SK-N-SH (cell line): Measurements from ENCODE around the gene CPT1B. TPM values are rescaled to one million over a fixed set of nuclear protein-coding genes. Genes with fewer than 3 reads are reported as not detected.

ENCODE experiments used
- CTCF ChIA-PET: fragments of 300-600, 350-600 bp; formaldehyde crosslinking; extraction: SDS; loops from one replicate; lab custom pipeline; 2021; lab: Yijun Ruan, JAX
- POLR2A ChIA-PET: fragments of 350-600 bp; sonication (Branson Sonifier 250); formaldehyde crosslinking; extraction: SDS; loops from one replicate; lab custom pipeline; 2020; ENCODE audit warnings: antibody characterized with exemption, inconsistent platforms; lab: Yijun Ruan, JAX
- DNase-seq: peaks from one replicate; pipeline ENCODE4 v3.0.0; 2012
- H2AFZ ChIP-seq: fragments of 200-600 bp; sonication (generic); 2 replicates; pipeline ENCODE4 v1.8.1; 2016; ENCODE audit warnings: antibody characterized with exemption, mild to moderate bottlenecking, low read depth
- H3F3A ChIP-seq: fragments of 200-600 bp; sonication (generic); replicated peaks from 2 replicates; pipeline ENCODE3; 2016; ENCODE audit warnings: antibody characterized with exemption, mild to moderate bottlenecking; ENCODE audit not compliant: insufficient read depth
- H3K27ac ChIP-seq, 2 experiments: fragments of 200-500 bp in 1 of 2; fragments of 200-600 bp in 1 of 2; sonication (Bioruptor generic) in 1 of 2; sonication (generic), shearing (Covaris generic) in 1 of 2; 2 replicates each; pipeline versions ENCODE4 v1.5.1 to v1.6.1; 2014 to 2016; ENCODE audit warnings: low read depth in 2 of 2, inconsistent platforms in 1 of 2, low read length in 1 of 2, mild to moderate bottlenecking in 1 of 2, mixed read lengths in 1 of 2
- H3K27me3 ChIP-seq: fragments of 200-600 bp; sonication (generic), shearing (Covaris generic); 2 replicates; pipeline ENCODE4 v1.6.1; 2016; ENCODE audit warnings: mixed run types; ENCODE audit not compliant: insufficient read depth
- H3K36me3 ChIP-seq, 2 experiments: fragments of 200-500 bp in 1 of 2; fragments of 200-600 bp in 1 of 2; sonication (Bioruptor generic) in 1 of 2; sonication (generic) in 1 of 2; replicated peaks in 1 of 2; 2 replicates each; pipeline versions ENCODE3 to v1.5.1; 2014 to 2016; ENCODE audit warnings: low read length in 1 of 2, mild to moderate bottlenecking in 1 of 2; ENCODE audit not compliant: insufficient read depth in 2 of 2, control insufficient read depth in 1 of 2
- H3K4me1 ChIP-seq, 2 experiments: fragments of 200-500 bp in 1 of 2; fragments of 200-600 bp in 1 of 2; sonication (Bioruptor generic) in 1 of 2; sonication (generic), shearing (Covaris generic) in 1 of 2; 2 replicates each; pipeline versions ENCODE4 v1.5.1 to v1.6.1; 2014 to 2016; ENCODE audit warnings: low read depth in 1 of 2, low read length in 1 of 2, mixed run types in 1 of 2; ENCODE audit not compliant: insufficient read depth in 2 of 2, control insufficient read depth in 1 of 2
- H3K4me2 ChIP-seq: fragments of 200-600 bp; sonication (generic), shearing (Covaris generic); 2 replicates; pipeline ENCODE4 v1.6.1; 2017; ENCODE audit warnings: mixed run types
- H3K4me3 ChIP-seq, 2 experiments: fragments of 200-500 bp in 1 of 2; fragments of 200-600 bp in 1 of 2; sonication (Bioruptor generic) in 1 of 2; sonication (generic), shearing (Covaris generic) in 1 of 2; 2 replicates each; pipeline versions ENCODE4 v1.5.1 to v1.8.1; 2014 to 2016; ENCODE audit warnings: low read depth in 2 of 2, inconsistent platforms in 1 of 2, low read length in 1 of 2, mild to moderate bottlenecking in 1 of 2, mixed read lengths in 1 of 2, moderate library complexity in 1 of 2
- H3K79me2 ChIP-seq: fragments of 200-600 bp; sonication (generic); 2 replicates; pipeline ENCODE4 v1.8.1; 2017; ENCODE audit warnings: mild to moderate bottlenecking; ENCODE audit not compliant: insufficient read depth
- H3K9ac ChIP-seq: fragments of 200-600 bp; sonication (generic); 2 replicates; pipeline ENCODE4 v1.6.1; 2017; ENCODE audit warnings: mixed run types
- H3K9me2 ChIP-seq: fragments of 200-600 bp; sonication (generic); 2 replicates; pipeline ENCODE4 v1.6.1; 2017; ENCODE audit warnings: mixed run types
- H3K9me3 ChIP-seq: fragments of 200-600 bp; sonication (generic); 2 replicates; pipeline ENCODE4 v1.6.1; 2017; ENCODE audit warnings: mixed run types, mild to moderate bottlenecking, moderate library complexity
- H4K20me1 ChIP-seq: fragments of 200-600 bp; sonication (generic); 2 replicates; pipeline ENCODE4 v1.6.1; 2017; ENCODE audit warnings: mild to moderate bottlenecking, mixed run types; ENCODE audit not compliant: insufficient read depth
- ELF1 ChIP-seq: IDR thresholded peaks from 2 replicates; pipeline ENCODE4 v1.4.0; 2012
- EZH2phosphoT487 ChIP-seq: fragments of 200-600 bp; sonication (generic); IDR thresholded peaks from 2 replicates; pipeline ENCODE4 v1.6.1; 2017; ENCODE audit warnings: low read depth, mixed run types, mild to moderate bottlenecking, antibody characterized with exemption, moderate library complexity, borderline replicate concordance
- NRF1 ChIP-seq: IDR thresholded peaks from 2 replicates; pipeline ENCODE4 v1.6.1; 2012; ENCODE audit warnings: low read depth, mild to moderate bottlenecking, low read length
- SIN3A ChIP-seq: IDR thresholded peaks from 2 replicates; pipeline ENCODE4 v1.6.1; 2012; ENCODE audit warnings: low read depth, mild to moderate bottlenecking, low read length, moderate library complexity, borderline replicate concordance
- YY1 ChIP-seq: IDR thresholded peaks from 2 replicates; pipeline ENCODE4 v1.4.0; 2012; ENCODE audit warnings: low read depth, mild to moderate bottlenecking
- WGBS: methylation state at CpG from one replicate; pipeline ENCODE4 v1.1.6; 2017; ENCODE audit warnings: low lambda C conversion rate; 5-methylcytosine and 5-hydroxymethylcytosine counted together
- polyA plus RNA-seq, 3 experiments: library from polyadenylated mRNA; depleted of rRNA; stranded (reverse); fragments of >200 nt; gene quantifications; 2 replicates each; pipeline ENCODE4 v1.2.3, GENCODE V29; 2012
- TF ChIP-seq, protein P1 (sequence below): fragments of 200-600 bp; sonication (generic); IDR thresholded peaks from 2 replicates; pipeline ENCODE4 v1.6.1; 2017; ENCODE audit warnings: antibody characterized with exemption, mild to moderate bottlenecking, moderate library complexity
- TF ChIP-seq, protein P2 (sequence below): IDR thresholded peaks from 2 replicates; pipeline ENCODE4; 2012
- TF ChIP-seq, protein P3 (sequence below): IDR thresholded peaks from 2 replicates; pipeline ENCODE4 v1.4.0; 2012; ENCODE audit warnings: low read depth
- TF ChIP-seq, protein P4 (sequence below): IDR thresholded peaks from 2 replicates; pipeline ENCODE4 v1.4.0; 2012; ENCODE audit warnings: low read depth, borderline replicate concordance

Gene CPT1B
- polyA plus RNA-seq, 1 of the 3 experiments (the other 2 are of a cell fraction): 33.2 TPM

DNA sequence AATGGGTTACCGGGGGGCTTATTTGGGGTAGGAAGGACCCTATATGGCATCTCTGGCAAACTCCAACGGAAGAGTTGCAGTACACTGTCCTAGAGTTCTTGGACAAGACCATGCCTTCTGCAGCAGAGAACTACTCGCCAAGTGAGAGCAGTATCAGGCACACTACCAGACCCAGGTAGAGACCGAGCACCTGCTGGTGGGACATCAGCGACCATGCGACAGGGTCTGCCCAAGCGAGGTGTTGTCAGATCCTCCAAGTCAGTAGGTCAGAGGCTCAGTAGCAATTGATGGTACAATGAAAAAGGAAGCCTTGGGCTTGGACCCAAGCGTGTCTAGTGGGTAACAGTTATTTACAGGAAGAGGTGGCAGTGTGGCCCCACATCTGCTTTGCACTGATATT, 7.6 kb upstream of the CPT1B start:
- Histone ChIP-seq H3F3A (no peaks in the 10 kb centered on the region), H3K9ac (no peak overlapping the region), H3K9me3 (no peaks in the 10 kb centered on the region), H3K79me2 (peaks cover 24% of the 10 kb centered on the region; the same call in 1 of the 2 replicates), H3K4me2 (no peak overlapping the region), H3K4me1 (peaks cover 0 to 14% of the 10 kb centered on the region in 2 experiments; a peak in 1 of 4 replicates), H3K27me3 (no peaks in the 10 kb centered on the region), H2AFZ (no peak overlapping the region), H4K20me1 (no peaks in the 10 kb centered on the region), H3K27ac (no peak overlapping the region), H3K4me3 (no peak overlapping the region), H3K36me3 (no peaks in the 10 kb centered on the region), H3K9me2 (no peaks in the 10 kb centered on the region)
- POLR2A ChIA-PET: interaction anchor here (0.6 kb wide), 1 partner anchor 271 kb away, joined by 3 read pairs; no protein-coding TSS in a partner anchor
- 98% methylated on average over 6 of the region's 8 CpGs for WGBS
- TF ChIP-seq NRF1: no peak
- no peak for TF ChIP-seq SIN3A
- TF ChIP-seq, protein P1, sequence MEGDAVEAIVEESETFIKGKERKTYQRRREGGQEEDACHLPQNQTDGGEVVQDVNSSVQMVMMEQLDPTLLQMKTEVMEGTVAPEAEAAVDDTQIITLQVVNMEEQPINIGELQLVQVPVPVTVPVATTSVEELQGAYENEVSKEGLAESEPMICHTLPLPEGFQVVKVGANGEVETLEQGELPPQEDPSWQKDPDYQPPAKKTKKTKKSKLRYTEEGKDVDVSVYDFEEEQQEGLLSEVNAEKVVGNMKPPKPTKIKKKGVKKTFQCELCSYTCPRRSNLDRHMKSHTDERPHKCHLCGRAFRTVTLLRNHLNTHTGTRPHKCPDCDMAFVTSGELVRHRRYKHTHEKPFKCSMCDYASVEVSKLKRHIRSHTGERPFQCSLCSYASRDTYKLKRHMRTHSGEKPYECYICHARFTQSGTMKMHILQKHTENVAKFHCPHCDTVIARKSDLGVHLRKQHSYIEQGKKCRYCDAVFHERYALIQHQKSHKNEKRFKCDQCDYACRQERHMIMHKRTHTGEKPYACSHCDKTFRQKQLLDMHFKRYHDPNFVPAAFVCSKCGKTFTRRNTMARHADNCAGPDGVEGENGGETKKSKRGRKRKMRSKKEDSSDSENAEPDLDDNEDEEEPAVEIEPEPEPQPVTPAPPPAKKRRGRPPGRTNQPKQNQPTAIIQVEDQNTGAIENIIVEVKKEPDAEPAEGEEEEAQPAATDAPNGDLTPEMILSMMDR: no peak
- DNase-seq: no peak
- CTCF ChIA-PET: interaction anchor here (1.1 to 2.9 kb wide), 2 partner anchors 35 to 259 kb away, joined by 3 to 13 read pairs; no protein-coding TSS in a partner anchor

DNA sequence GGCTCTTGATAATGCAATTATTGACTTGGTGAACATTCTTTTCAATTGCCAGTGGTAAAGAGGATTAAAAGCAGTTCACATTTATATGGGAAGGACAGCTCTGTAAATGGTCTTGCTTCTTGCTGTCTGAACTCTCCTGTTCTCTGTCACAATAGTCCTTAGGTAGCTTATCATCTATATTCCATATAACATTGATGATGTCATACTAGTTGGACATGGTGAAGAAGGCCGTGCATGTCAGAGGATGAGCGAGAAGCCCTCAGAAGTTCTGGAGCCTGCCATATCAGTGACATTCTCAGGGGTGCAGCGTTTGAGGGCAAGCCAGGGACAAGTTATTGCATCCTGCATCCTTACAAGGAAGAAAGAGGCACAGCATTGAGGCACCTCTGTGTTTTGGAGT, 7.0 kb upstream of the CPT1B start:
- Histone ChIP-seq H3K4me3 (no peak overlapping the region), H3K36me3 (peaks cover 0 to 1% of the 10 kb centered on the region in 2 experiments), H3K79me2 (peaks cover 24% of the 10 kb centered on the region; the same call in 1 of the 2 replicates), H3K9ac (no peak overlapping the region), H3K27me3 (no peaks in the 10 kb centered on the region), H3K27ac (no peak overlapping the region), H3K4me2 (no peak overlapping the region), H4K20me1 (no peaks in the 10 kb centered on the region), H3K9me2 (no peaks in the 10 kb centered on the region), H3K4me1 (peaks cover 0 to 14% of the 10 kb centered on the region in 2 experiments; a peak in 1 of 4 replicates), H3F3A (no peaks in the 10 kb centered on the region), H2AFZ (no peak overlapping the region), H3K9me3 (no peaks in the 10 kb centered on the region)
- 94% methylated on average over 3 of the region's 3 CpGs for WGBS
- ChIA-PET POLR2A (interaction anchor here (0.6 kb wide), 1 partner anchor 270 kb away, joined by 3 read pairs; no protein-coding TSS in a partner anchor), CTCF (interaction anchor here (0.7 to 1.1 kb wide), 3 partner anchors 35 to 259 kb away, joined by 3 to 4 read pairs (median 3); no protein-coding TSS in a partner anchor)
- no peak for DNase-seq
- TF ChIP-seq EZH2phosphoT487 (no peak), ELF1 (no peak), YY1 (no peak)
- TF ChIP-seq, protein P2, sequence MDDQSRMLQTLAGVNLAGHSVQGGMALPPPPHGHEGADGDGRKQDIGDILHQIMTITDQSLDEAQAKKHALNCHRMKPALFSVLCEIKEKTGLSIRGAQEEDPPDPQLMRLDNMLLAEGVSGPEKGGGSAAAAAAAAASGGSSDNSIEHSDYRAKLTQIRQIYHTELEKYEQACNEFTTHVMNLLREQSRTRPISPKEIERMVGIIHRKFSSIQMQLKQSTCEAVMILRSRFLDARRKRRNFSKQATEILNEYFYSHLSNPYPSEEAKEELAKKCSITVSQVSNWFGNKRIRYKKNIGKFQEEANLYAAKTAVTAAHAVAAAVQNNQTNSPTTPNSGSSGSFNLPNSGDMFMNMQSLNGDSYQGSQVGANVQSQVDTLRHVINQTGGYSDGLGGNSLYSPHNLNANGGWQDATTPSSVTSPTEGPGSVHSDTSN: no peak
- TF ChIP-seq, protein P3, sequence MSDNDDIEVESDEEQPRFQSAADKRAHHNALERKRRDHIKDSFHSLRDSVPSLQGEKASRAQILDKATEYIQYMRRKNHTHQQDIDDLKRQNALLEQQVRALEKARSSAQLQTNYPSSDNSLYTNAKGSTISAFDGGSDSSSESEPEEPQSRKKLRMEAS: no peak
- TF ChIP-seq, protein P4, sequence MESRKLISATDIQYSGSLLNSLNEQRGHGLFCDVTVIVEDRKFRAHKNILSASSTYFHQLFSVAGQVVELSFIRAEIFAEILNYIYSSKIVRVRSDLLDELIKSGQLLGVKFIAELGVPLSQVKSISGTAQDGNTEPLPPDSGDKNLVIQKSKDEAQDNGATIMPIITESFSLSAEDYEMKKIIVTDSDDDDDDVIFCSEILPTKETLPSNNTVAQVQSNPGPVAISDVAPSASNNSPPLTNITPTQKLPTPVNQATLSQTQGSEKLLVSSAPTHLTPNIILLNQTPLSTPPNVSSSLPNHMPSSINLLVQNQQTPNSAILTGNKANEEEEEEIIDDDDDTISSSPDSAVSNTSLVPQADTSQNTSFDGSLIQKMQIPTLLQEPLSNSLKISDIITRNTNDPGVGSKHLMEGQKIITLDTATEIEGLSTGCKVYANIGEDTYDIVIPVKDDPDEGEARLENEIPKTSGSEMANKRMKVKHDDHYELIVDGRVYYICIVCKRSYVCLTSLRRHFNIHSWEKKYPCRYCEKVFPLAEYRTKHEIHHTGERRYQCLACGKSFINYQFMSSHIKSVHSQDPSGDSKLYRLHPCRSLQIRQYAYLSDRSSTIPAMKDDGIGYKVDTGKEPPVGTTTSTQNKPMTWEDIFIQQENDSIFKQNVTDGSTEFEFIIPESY: no peak
